ENCODE data around the gene CSTA.

DNA sequence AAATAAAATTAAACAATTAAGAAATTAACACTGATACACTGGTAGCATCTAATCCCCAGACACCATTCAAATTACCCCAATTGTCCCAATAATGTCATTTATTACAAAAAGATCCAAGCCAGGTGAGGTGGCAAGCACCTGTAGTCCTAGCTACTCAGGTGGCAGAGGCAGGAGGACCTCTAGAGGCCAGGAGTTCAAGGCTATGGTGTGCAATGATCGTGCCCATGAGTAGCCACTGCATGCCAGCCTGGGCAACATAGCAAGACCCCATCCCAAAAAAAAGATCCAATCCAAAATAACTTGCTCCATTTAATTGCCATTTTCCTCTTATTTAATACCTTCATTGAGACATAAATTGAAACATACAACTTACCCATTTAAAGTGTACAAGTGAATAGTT lies 17.8 kb downstream of the CSTA start:
- TF ChIP-seq CTCF (conservative IDR thresholded peaks at IDR 0.05; ENCODE audit: low read depth, low read length) = no peak
- no peak for TF ChIP-seq EZH2phosphoT487 (IDR thresholded peaks at IDR 0.05; ENCODE audit: borderline replicate concordance, low read length)

Data from PC-3 (cell line).